ENCODE data around the gene CCDC183. TPM values are rescaled to one million over a fixed set of nuclear protein-coding genes. Genes with fewer than 3 reads are reported as not detected.

CCDC183 gene
- total RNA-seq, 4 donors from 2014 or later, result 2.0 TPM; not detected in 2

GRCh38 chr9:136828474-136829140 lies 32.5 kb downstream of the CCDC183 start:
- H3K4me1 ChIP-seq, result no peaks in the 10 kb centered on the region
- DNase-seq, result no peak
- H3K4me3 ChIP-seq, result no peak overlapping the region
- TF ChIP-seq POLR2A (IDR thresholded peaks at IDR 0.05), result no peak
- TF ChIP-seq, protein P1, sequence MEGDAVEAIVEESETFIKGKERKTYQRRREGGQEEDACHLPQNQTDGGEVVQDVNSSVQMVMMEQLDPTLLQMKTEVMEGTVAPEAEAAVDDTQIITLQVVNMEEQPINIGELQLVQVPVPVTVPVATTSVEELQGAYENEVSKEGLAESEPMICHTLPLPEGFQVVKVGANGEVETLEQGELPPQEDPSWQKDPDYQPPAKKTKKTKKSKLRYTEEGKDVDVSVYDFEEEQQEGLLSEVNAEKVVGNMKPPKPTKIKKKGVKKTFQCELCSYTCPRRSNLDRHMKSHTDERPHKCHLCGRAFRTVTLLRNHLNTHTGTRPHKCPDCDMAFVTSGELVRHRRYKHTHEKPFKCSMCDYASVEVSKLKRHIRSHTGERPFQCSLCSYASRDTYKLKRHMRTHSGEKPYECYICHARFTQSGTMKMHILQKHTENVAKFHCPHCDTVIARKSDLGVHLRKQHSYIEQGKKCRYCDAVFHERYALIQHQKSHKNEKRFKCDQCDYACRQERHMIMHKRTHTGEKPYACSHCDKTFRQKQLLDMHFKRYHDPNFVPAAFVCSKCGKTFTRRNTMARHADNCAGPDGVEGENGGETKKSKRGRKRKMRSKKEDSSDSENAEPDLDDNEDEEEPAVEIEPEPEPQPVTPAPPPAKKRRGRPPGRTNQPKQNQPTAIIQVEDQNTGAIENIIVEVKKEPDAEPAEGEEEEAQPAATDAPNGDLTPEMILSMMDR (IDR thresholded peaks at IDR 0.05), result no peak
- H3K27me3 ChIP-seq, result no peaks in the 10 kb centered on the region
- no peaks in the 10 kb centered on the region for H3K9me3 ChIP-seq
- intact Hi-C loops (cut with DNase I; ENCODE audit: low total_unique reads), result no loop called here
- H3K36me3 ChIP-seq, result no peaks in the 10 kb centered on the region
- no peak overlapping the region for H3K27ac ChIP-seq

GRCh38 chr9:136829412-136829811 lies 33.3 kb downstream of the CCDC183 start:
- Histone ChIP-seq H3K27me3 (no peaks in the 10 kb centered on the region), H3K4me1 (no peaks in the 10 kb centered on the region), H3K27ac (no peak overlapping the region), H3K9me3 (no peaks in the 10 kb centered on the region), H3K36me3 (no peaks in the 10 kb centered on the region), H3K4me3 (no peak overlapping the region)
- no peak for TF ChIP-seq POLR2A (IDR thresholded peaks at IDR 0.05)
- TF ChIP-seq, protein P1 (IDR thresholded peaks at IDR 0.05), result no peak
- intact Hi-C loops (cut with DNase I; ENCODE audit: low total_unique reads), result no loop called here
- DNase-seq, result no peak

GRCh38 chr9:136829981-136830885 lies 34.1 kb downstream of the CCDC183 start:
- TF ChIP-seq POLR2A (IDR thresholded peaks at IDR 0.05), result no peak
- TF ChIP-seq, protein P1 (IDR thresholded peaks at IDR 0.05), result no peak
- no peak overlapping the region for H3K4me3 ChIP-seq
- no peaks in the 10 kb centered on the region for H3K9me3 ChIP-seq
- no peak overlapping the region for H3K27ac ChIP-seq
- H3K27me3 ChIP-seq, result no peaks in the 10 kb centered on the region
- intact Hi-C loops (cut with DNase I; ENCODE audit: low total_unique reads), result no loop called here
- no peak for DNase-seq
- H3K36me3 ChIP-seq, result no peaks in the 10 kb centered on the region
- no peaks in the 10 kb centered on the region for H3K4me1 ChIP-seq

- Histone ChIP-seq H3K27me3 (no peaks in the 10 kb centered on the region), H3K27ac (no peak overlapping the region), H3K4me1 (no peaks in the 10 kb centered on the region), H3K4me3 (no peak overlapping the region), H3K36me3 (no peaks in the 10 kb centered on the region), H3K9me3 (no peaks in the 10 kb centered on the region)
- intact Hi-C loops (cut with DNase I; ENCODE audit: low total_unique reads), result no loop called here
- no peak for DNase-seq
- TF ChIP-seq POLR2A (IDR thresholded peaks at IDR 0.05), result no peak
- TF ChIP-seq, protein P1 (IDR thresholded peaks at IDR 0.05), result no peak
Measured at GRCh38 chr9:136831002-136831719, 35.0 kb downstream of the CCDC183 start.

Data from uterus (tissue), 4 donors.